Uterus (tissue), 4 donors: ENCODE results near the gene CCDC195. TPM values are rescaled to one million over a fixed set of nuclear protein-coding genes. Genes with fewer than 3 reads are reported as not detected.

Experiments used
- DNase-seq, 2 donors: peaks; one replicate each; pipeline ENCODE4 v3.0.0-alpha.2; 2019 to 2020
- H3K27ac ChIP-seq, 2 donors: fragments of 200-600 bp; sonication (generic); 1 replicate in 1 of 2; 2 replicates in 1 of 2; pipeline ENCODE4 v1.5.1; 2016 to 2018
- H3K27me3 ChIP-seq, 2 donors: fragments of 200-600 bp; sonication (generic); one replicate each; pipeline ENCODE4 v1.5.1; 2018 to 2019; ENCODE audit warnings: control low read depth in 1 of 2
- H3K36me3 ChIP-seq, 2 donors: fragments of 200-600 bp; sonication (generic); one replicate each; pipeline ENCODE4 v1.5.1; 2019; ENCODE audit warnings: control low read depth in 1 of 2
- H3K4me1 ChIP-seq, 2 donors: fragments of 200-600 bp; sonication (generic); one replicate each; pipeline ENCODE4 v1.5.1; 2018 to 2019; ENCODE audit warnings: control low read depth in 1 of 2
- H3K4me3 ChIP-seq, 2 donors: fragments of 200-600 bp; sonication (generic); 1 replicate in 1 of 2; 2 replicates in 1 of 2; pipeline ENCODE4 v1.5.1; 2018 to 2019; ENCODE audit warnings: mild to moderate bottlenecking in 1 of 2
- H3K9me3 ChIP-seq, 2 donors: fragments of 200-600 bp; sonication (generic); one replicate each; pipeline ENCODE4 v1.5.1; 2019; ENCODE audit warnings: control low read depth in 1 of 2
- CTCF ChIP-seq, 4 experiments: fragments of 200-600 bp in 2 of 4; fragments of 450-650 bp in 2 of 4; sonication (generic) in 2 of 4; IDR thresholded peaks; one replicate each; pipeline ENCODE4 v1.5.1; 2016 to 2019; ENCODE audit warnings: antibody characterized with exemption in 4 of 4, mild to moderate bottlenecking in 2 of 4, moderate library complexity in 1 of 4
- POLR2A ChIP-seq, 2 donors: fragments of 450-650 bp; IDR thresholded peaks; one replicate each; pipeline ENCODE4 v1.6.1; 2016; ENCODE audit warnings: antibody characterized with exemption in 2 of 2, mild to moderate bottlenecking in 1 of 2, moderate library complexity in 1 of 2
- intact Hi-C: fragments of 100-400 bp; cut with DNase I; formaldehyde crosslinking; loops from one replicate; pipeline ENCODE4 v1.15.1; 2023; ENCODE audit warnings: low total_unique reads
- total RNA-seq, 4 donors: library from RNA; depleted of rRNA in 3 of 4; stranded (reverse); fragments of >200 nt in 3 of 4; gene quantifications; one replicate each; pipeline versions ENCODE4 v1.1.0 to v1.2.4, GENCODE V29; 2014 to 2023
- donor health status: DM: yes; HTN: yes; CAD: no.

The CCDC195 gene
- total RNA-seq, 4 donors from 2014 or later, result not detected

GRCh38 chr2:224687156-224687555, 29.0 kb downstream of the CCDC195 start:
- H3K27ac ChIP-seq, result no peak overlapping the region
- intact Hi-C loops, result no loop called here
- no peaks in the 10 kb centered on the region for H3K4me1 ChIP-seq
- DNase-seq, result no peak
- no peaks in the 10 kb centered on the region for H3K9me3 ChIP-seq
- no peak overlapping the region for H3K4me3 ChIP-seq
- no peaks in the 10 kb centered on the region for H3K36me3 ChIP-seq
- TF ChIP-seq POLR2A (IDR thresholded peaks at IDR 0.05), result no peak
- no peak for TF ChIP-seq CTCF (IDR thresholded peaks at IDR 0.05)
- H3K27me3 ChIP-seq, result no peaks in the 10 kb centered on the region

DNA sequence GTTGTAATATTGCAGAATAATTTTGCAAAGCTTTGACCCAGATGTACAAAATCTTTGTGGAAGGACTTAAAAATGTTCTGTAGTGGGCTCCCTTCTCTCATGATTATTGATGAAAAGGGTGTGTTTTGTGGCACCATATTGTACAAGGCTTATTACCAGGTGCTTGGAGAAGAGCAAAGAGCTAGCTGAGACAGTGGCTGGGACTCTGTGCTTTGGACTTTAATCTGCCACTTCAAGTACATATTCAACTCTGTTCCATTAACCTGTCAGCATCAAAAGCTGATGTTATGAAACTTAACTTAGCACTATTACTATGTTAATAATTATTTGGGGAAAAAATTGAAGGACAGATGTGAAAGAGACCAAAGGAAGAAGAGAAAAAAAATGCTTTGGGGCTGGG, 31.0 kb downstream of the CCDC195 start:
- intact Hi-C loops, result no loop called here
- H3K27ac ChIP-seq, result no peak overlapping the region
- TF ChIP-seq POLR2A (IDR thresholded peaks at IDR 0.05) (no peak), CTCF (IDR thresholded peaks at IDR 0.05) (no peak)
- no peaks in the 10 kb centered on the region for H3K36me3 ChIP-seq
- H3K27me3 ChIP-seq, result no peaks in the 10 kb centered on the region
- no peak overlapping the region for H3K4me3 ChIP-seq
- no peaks in the 10 kb centered on the region for H3K9me3 ChIP-seq
- no peaks in the 10 kb centered on the region for H3K4me1 ChIP-seq
- DNase-seq, result no peak

- H3K36me3 ChIP-seq, result no peaks in the 10 kb centered on the region
- no peak overlapping the region for H3K4me3 ChIP-seq
Observed at GRCh38 chr2:224682134-224682533, 34.0 kb downstream of the CCDC195 start.

GRCh38 chr2:224671731-224672130, 44.4 kb downstream of the CCDC195 start:
- Histone ChIP-seq H3K9me3 (no peaks in the 10 kb centered on the region), H3K36me3 (no peaks in the 10 kb centered on the region), H3K27me3 (no peaks in the 10 kb centered on the region), H3K27ac (no peak overlapping the region), H3K4me1 (no peaks in the 10 kb centered on the region), H3K4me3 (no peak overlapping the region)
- no peak for DNase-seq
- intact Hi-C loops, result no loop called here
- no peak for TF ChIP-seq POLR2A (IDR thresholded peaks at IDR 0.05)
- no peak for TF ChIP-seq CTCF (IDR thresholded peaks at IDR 0.05)

More at GRCh38 chr2:224682134-224682533, 34.0 kb downstream of the CCDC195 start:
- no peak for DNase-seq
- Histone ChIP-seq H3K4me1 (no peaks in the 10 kb centered on the region), H3K27ac (no peak overlapping the region), H3K9me3 (no peaks in the 10 kb centered on the region), H3K27me3 (no peaks in the 10 kb centered on the region)
- no peak for TF ChIP-seq CTCF (IDR thresholded peaks at IDR 0.05)
- no peak for TF ChIP-seq POLR2A (IDR thresholded peaks at IDR 0.05)
- intact Hi-C loops, result no loop called here

- intact Hi-C loops, result no loop called here
- Histone ChIP-seq H3K27me3 (no peaks in the 10 kb centered on the region), H3K27ac (no peak overlapping the region), H3K9me3 (no peaks in the 10 kb centered on the region), H3K4me3 (no peak overlapping the region), H3K4me1 (no peaks in the 10 kb centered on the region), H3K36me3 (no peaks in the 10 kb centered on the region)
- DNase-seq, result no peak
- TF ChIP-seq CTCF (IDR thresholded peaks at IDR 0.05) (no peak), POLR2A (IDR thresholded peaks at IDR 0.05) (no peak)
Observed at GRCh38 chr2:224670203-224670602, 46.0 kb downstream of the CCDC195 start.
